Activated naive CD4-positive, alpha-beta T cell treated with anti-CD3 and anti-CD28 coated beads, Interleukin-2, amount 50 U/mL, for 16 hours (primary cell): ENCODE results near the gene ALDH3A1.

Source experiments
- DNase-seq: peaks from one replicate; pipeline ENCODE4 v3.0.0-alpha.2; 2020

Gene ALDH3A1

DNA sequence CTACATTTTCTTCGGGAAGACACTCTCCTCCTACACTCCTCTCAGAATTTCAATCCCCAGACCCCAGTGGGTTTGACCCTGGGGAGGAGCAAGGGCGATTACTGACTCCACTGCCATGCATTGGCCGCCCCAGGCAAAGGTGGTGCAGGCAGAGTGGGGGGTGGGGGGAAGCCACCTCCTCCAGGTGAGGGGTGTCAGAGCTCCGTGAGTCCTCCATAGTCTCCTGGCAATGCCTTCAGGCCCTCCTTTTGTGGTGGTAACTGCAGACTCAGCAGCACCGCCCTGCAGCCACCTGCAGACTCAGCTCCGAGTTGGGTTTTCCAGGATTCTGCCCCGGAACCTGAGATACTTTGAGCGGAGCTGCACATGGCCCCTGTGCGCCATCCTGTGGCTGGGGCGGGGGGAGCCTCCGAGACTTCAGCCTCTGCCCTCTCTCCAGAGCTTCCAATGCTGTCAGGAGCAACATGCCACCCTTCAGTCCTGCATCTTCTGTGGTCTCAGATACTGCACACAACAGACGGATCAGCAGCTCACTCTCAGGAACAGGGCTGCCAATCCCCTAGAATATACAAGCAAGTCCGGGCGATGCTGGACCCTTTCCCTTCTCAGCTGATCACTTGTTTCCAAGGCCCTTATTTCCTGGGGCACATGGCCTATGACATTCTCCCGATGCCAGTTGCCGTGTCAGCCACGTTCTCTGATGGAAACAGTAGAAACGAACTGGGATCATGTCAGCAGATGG is 29.3 kb downstream of the ALDH3A1 start:
- no peak for DNase-seq

DNA sequence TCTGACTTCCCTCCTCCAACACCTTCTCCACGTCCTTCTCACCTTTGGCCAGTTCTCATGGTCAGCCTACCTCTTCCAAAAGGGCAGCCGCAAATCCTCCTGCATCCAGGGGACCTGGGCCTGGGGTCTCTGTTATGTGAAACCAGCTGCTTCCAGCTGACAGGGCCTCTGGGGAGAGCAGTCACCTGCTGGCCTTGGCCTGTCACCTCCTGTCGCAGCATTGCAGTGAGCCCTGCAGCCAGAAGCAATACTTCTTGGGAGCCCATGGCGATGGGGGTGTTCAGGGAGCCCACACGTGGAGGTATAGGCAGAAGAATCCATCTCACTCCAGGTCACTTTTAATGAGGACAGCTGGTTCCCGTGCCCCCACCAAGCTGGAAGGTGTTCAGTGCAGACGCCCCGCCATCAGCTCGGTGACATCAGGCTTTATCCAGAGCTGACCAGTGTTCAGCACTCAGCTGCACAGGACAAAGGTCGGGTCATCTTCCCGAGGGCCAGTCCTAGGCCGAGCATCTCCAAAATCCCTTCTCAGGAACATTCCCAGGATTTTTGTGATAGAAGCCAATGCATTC is 30.0 kb downstream of the ALDH3A1 start:
- DNase-seq: no peak

DNA sequence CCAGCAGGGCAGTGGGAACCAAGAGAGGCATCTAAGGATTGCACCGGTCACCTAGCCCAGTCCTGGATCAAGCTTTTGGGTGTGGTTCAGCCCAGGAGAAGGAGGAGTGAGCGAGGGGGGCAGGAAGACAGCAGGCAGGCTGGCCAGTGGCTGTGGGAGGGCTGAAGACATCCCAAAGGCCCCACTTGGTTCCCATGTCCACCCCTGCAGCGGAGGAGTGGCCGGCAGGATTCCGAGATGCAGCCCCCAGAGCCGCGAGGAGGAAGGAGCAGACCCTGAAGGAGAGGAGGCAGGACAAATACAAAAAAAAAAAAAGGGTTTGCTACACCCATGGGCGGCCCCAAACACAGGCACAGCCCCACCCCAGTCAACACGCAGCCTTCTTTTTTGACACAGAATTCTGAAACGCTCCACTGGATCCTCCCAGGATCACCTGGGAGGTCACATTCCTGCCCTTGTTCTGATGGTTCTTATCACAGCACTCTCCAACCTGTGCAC is 30.6 kb downstream of the ALDH3A1 start:
- no peak for DNase-seq

GRCh38 chr17:19717031-19717360 is 31.1 kb downstream of the ALDH3A1 start:
- DNase-seq: no peak

- no peak for DNase-seq
Measured at GRCh38 chr17:19716108-19717030, 31.7 kb downstream of the ALDH3A1 start, which contains the start of gene SLC47A2. Gene SLC47A2, minus strand, starts transcription at chr17:19716584. Its CDS starts 29 bp downstream, at chr17:19716555.

DNA sequence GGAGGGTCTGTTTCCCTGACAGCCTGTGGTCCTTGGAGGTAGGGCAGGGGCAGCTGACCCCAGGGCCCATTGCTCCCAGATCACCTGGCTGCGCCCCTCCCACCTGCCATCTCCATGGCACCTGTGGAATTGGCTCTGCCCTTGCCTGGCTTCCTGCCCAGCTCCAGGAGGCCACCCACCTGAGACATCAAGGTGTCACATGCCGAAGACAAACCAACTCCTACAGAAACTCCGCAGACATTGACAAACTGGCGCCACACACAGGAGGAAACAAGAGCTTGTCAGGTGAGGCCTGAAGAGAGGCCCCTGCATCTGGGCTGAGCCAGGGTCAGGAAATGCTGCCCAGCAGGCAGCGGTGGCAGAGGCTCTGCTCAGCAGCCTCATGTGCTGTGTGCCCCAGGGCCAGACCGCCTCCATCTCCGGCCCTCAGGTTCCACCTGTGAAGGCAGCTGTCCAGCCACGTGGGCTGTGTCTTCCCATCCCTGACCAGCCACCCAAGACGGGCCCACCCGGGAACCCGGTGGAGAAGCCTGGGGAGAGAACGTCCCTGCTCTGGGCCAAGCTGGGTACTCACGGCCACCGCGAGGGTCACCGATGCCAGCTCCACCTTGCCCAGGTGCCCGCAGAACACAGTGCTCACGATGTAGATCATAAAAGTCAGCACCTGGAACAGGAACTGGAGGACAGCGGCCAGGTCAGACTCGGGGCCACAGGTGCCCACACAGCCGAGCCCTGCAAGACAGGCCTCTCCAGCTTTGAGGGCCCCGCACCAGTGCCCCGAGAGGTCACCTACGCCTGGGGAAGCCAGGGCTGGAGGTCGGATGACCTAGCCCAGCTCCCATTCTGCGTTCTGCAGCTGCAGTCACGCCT is 33.3 kb downstream of the ALDH3A1 start:
- no peak for DNase-seq

DNA sequence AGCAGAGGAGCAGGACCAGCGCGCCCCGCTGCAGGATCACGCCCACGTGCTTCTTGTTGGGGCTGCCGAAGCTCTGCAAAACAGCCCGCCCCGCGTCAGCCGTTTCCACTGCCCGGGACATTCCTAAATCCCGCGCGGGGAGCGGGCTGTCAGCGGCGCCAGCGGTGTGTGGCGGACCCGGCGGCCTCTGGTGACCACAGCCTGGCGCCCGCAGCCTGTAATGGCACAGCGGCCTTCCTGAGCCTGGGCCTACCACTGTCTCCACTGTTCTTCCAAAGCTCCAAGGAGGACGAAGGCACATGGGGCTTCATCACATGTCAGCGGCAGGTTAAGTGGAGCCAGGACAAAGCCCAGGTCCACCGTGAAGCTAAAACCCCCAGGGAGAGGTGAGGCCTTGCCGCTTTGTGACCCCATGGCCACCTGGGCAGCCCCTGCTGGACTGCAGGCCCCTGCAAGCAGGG is 34.2 kb downstream of the ALDH3A1 start:
- no peak for DNase-seq

- DNase-seq: no peak
Measured at GRCh38 chr17:19713462-19713861, 34.6 kb downstream of the ALDH3A1 start.

GRCh38 chr17:19712436-19713004 is 35.6 kb downstream of the ALDH3A1 start:
- no peak for DNase-seq

GRCh38 chr17:19709841-19710240 is 38.3 kb downstream of the ALDH3A1 start:
- no peak for DNase-seq

DNA sequence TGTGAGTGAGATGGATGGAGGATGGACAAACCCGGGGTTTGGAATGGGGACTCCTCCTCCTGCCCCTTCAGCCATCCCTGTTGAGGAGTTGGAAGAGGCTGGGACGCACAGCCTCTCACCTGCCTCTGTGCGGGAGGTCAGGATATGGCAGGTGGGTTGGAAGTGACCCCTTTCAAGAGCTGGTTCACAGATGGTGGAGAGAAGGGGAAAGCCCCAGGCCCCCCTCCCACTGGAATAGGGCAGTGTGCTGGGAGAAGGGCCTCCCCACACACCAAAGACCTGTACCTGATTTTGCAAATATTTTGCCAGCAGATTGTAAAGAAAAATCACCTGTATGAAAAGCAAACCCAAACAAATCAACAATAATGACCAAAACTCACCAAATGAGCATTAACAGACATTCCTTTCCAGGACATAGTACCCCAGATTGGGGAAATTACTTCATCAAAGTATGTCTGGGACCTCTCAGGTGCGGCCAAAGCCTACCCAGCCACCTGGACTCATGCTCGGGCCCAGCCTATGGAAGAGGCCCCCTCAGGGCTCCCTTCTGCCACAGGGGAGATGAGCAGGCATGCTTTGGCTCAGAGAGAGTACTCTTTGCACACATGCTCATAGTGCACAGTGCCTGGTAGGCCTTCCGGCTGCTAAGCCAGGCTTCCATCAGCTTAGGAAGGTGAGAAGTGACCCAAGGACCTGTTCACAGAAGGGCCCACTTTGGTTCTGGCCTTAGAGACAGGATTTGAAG is 39.5 kb downstream of the ALDH3A1 start:
- no peak for DNase-seq

GRCh38 chr17:19707728-19708221 is 40.3 kb downstream of the ALDH3A1 start:
- no peak for DNase-seq

DNA sequence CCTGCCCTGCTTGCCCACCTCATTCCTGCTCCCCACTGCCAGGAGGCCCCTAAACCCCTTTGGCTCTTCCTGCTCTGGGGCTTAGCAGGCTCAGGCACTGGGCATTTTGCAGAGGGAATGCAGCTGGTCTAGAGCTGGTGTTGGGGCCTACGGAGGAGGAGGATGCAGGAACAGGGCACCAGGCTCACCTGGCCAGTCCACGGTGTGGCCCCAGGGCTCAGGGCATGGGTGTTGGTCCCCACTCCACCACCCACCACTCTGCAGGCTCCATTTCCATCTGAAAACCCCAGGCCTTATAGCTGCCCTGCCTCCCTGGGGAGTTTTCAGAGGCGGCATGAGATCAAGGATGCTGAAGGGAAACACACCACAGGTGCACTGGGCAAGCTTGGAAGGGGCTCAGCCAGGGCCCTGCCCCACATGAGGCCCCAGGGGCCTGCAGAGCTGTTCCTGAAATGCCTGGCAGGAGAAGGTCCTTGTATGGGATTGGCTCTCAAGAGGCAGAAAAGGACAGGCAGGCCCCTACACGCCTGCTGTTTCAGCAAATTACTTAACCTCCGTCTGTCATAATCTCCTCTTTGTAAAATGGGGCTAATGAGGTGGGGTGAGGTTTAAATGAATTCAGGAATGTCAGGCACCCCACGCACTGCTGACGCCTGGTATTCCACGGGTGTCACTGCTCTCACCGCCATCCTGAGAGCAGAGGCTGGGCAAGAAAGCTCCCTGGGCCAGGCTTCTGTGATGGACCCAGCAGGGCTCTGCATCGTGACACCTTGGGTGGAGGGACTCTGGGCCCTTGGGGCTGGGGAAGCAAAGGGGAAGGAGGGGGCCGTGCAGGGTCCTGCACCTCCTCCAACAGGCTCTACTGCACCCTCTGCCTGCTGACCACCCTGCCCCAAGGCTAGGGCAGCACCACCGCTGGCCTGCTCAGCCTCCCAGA is 41.0 kb downstream of the ALDH3A1 start:
- no peak for DNase-seq

- no peak for DNase-seq
Measured at GRCh38 chr17:19705771-19706770, 42.0 kb downstream of the ALDH3A1 start.

DNA sequence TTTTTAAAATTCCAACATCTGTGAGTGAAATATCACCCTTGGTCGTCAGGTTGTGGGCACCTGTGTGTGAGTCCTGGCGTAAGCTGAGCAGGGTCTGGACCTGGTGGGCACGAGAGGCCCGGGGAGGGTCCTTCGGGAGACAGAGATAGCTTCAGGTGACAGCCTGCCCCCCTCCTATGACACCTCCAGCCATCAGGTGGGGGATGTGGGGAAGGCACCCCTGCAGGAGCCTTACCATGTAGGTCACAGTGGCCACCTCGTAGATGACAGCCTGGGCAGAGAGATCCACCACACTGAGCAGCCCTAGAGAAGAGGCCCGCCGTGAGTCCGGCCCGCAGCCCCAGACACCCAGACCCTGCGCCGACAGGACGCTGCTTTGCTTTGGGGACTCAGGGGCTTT is 42.9 kb downstream of the ALDH3A1 start:
- DNase-seq: no peak

GRCh38 chr17:19703828-19704613 is 44.1 kb downstream of the ALDH3A1 start:
- no peak for DNase-seq

- no peak for DNase-seq
Measured at GRCh38 chr17:19703106-19703827, 44.8 kb downstream of the ALDH3A1 start.
